HG02943 (cell line): ENCODE measurements around the gene WDFY4.

ENCODE experiments used
- ATAC-seq: cut with Tn5 transposase; IDR thresholded peaks from one replicate; pipeline ENCODE4 v1.9.1; 2021; ENCODE audit warnings: mild to moderate bottlenecking, low read depth, moderate library complexity; ENCODE audit not compliant: unreplicated experiment

The WDFY4 gene

DNA sequence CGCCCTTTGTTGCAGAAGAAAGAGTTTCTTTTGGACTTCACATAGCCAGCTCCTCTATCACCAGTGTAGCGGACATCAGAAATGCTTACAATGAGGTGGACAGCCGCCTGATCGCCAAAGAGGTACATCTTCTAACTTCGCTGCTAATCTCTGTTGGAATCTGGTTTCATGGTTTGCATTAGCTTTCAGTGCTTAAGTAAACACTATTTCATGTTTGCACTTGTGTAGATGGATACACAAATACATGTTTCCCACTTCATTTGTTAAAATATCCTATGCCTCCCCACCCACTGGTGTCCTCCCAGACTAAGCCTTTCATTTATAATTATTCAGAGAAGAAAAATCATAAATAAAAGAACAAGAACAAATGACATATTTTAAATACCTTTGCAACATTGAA, 103.9 kb downstream of the WDFY4 start:
- ATAC-seq: no peak

DNA sequence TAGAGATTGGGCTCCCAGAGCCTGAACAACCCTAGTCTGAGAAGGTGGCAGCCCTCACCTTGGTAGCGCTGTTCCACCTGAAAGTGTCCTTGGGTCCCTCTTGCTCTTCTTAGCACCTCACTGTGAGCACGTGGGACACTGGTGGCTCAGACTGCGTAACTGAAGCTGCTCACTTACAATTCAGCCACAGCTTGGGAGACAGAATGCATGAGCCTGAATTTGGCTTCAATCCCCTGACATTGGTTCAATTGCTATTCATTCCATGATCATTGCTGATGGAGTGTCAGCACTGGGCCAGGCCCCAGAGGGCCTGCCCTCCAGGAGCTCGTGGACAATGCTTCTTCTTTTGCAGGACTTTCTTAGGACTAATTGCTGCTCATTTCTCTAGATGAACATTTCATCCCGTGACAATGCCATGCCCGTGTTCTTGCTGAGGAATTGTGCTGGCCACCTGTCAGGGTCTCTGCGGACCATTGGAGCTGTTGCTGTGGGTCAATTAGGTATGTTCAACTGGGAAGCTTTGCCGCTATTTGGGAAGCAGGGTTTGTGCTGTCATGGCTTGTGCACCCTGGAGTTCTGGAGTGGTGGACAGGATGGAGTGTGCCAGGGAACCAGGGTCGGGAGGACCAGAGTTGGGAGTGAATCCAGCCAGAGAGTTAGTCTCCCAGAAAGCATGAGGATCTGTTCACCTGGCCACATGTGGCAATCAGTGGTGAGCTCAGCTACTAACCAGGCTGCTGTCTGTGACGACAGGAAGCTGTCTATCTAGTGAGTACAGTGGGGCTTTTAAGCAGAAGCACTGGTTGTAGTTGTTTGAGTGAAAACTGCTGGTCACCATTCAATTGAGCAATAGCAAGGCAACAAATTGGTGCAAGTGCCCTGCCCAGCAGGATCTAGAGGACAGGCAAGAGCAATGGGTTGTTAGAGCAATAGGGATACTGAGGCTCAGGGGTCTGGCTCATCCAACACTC, 105.1 kb downstream of the WDFY4 start:
- no peak for ATAC-seq

DNA sequence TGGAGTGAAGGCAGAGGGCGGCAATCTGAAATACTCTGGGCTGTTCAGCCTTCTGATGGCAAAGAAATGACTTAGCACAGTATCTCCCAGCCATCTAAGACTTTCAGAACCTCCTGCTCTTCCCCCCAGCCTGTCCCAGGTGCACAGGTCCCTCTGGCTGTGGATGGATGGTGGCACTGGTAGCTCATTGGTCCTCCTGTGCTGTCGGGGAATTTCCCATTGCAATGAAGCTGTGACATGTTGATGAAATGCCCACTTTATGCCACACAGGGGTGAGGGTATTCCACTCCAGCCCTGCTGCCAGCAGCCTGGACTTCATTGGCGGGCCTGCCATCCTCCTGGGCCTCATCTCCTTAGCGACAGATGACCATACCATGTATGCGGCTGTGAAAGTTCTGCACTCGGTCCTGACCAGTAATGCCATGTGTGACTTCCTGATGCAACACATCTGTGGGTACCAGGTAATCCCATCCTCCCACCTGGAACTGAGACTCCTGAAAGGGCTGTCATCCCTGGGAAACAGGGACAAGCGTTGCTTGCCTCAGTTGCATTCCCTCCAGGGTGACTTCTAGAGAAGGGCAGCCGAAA, 105.9 kb downstream of the WDFY4 start:
- ATAC-seq: no peak

DNA sequence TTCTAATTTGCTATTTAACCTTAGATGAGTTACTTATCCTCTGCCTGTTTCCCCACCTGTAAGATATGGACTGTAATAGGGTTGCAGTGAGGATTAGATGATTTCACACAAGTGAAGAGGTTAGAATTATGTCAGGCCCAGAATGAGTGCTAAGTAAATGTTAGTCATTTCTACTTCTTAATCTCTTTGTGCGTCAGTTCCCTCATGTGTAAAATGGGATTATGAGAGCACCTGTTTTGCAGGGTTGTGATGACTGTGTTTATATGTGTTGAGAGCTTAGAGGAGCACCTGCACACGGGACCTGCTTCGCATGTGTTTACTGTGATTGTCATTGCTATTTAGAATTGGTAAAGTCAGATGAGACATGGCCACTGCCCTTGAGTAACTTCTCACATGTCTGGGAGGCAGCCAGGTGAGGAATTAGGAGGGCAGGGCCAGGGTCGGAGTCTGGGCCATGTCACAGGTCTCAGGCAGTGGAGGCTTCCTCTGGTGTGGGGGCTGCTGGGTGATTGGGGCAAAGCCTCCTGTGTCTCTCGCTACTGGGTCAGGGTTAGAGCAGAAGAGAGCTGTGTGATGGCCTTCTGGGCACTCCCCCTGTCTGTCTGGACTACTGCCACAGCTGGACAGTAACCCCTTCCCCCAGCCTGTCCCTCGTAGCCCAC, 106.7 kb downstream of the WDFY4 start:
- no peak for ATAC-seq

DNA sequence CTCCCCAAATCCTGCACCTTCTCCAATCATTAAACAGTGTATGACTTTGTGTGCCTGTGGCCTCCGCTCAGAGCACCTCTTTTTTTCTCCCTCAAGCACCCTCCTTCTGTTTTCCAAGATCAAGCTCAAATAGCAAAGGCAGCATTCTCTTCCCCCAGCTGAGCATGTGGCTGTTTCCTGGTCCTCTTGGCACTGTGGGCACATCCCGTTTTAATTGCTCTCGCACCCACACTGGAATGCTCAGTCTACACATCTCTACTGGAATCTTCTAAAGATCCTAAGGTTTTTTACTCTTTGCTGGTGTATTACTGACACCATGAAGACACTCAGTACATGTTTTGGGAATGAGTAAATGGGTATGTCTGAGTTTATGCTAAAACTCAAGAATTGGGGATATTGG, 107.4 kb downstream of the WDFY4 start:
- no peak for ATAC-seq

DNA sequence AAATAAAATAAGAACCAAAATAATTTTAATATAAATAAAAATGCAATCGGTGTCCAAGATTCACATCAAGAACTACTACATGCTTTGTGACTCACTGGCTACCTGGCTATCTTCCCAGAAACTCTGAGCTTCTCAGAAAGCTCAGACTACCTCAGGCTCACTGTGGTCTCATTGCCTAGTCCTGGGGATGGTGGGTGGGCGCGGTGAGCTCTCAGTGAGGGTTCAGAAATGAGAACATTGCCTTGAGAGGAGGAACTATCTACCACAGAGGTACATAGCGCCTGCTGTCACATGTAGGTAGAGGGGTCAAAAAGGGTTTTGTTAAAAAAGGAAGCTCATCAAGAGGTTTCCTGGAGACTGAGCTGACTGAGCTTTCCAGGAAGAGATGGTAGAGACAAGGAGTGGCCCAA, 108.0 kb downstream of the WDFY4 start:
- ATAC-seq: no peak

DNA sequence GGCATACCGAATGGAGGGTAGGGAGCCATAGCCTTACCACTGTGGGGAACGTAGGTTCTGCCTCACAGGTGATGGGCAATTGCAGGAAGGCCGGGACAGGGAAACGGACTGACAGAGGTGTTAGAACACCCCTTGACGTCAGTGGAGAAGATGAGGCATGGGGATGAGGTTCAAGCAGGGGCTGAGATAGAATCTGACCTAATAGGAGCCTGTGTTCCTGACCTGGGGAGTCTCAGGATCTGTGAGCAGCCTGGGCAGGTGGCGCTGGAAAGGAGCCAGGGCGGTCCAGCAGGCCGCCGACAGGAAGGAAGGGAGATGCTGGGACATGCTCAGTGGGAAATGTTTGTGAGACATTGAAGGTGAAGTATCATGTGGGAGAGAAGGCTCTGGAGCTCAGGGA, 109.4 kb downstream of the WDFY4 start:
- ATAC-seq: no peak

DNA sequence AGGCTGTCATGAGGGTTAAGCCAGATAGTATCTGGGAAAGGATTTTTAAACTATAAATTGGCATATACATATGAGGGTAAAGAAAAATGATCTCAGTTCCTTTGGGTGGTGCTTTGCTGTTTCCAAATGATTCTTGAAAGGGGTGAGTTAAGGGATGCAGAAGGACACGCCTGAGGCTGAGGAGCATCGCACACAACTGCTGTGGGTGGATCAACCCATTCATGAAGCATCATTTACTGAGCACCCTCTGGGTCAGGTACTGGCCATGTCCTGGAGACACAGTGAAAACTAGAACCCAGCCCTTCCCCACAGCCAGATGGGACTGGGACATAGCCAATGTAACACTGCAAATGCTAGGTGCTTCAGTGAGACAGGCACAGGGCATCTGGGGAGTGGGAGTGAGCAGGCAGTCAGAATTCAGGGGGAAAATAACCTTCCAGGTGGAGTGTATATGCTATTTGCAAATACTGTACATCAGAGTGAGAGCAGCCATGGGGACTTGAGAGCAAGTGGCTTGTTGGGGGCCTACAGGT, 112.1 kb downstream of the WDFY4 start:
- ATAC-seq: no peak

DNA sequence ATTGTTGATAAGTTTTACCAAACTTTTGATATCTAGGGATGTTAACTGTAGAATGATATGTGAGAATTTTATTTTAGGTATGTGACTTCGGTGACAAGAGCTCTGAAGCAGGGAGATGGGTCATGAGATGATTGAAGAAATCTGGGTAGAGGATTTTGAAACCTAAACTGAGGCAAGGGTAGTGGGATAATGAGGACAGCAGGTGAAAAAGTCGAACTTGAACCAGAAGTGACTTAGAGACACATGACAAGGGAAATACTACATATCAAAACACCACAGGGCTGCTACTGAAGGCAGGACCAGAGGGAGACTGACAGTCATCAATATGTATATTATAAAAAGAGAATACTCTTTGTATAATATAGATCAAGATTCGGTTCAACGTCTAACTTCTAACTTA, 113.2 kb downstream of the WDFY4 start:
- ATAC-seq: no peak

DNA sequence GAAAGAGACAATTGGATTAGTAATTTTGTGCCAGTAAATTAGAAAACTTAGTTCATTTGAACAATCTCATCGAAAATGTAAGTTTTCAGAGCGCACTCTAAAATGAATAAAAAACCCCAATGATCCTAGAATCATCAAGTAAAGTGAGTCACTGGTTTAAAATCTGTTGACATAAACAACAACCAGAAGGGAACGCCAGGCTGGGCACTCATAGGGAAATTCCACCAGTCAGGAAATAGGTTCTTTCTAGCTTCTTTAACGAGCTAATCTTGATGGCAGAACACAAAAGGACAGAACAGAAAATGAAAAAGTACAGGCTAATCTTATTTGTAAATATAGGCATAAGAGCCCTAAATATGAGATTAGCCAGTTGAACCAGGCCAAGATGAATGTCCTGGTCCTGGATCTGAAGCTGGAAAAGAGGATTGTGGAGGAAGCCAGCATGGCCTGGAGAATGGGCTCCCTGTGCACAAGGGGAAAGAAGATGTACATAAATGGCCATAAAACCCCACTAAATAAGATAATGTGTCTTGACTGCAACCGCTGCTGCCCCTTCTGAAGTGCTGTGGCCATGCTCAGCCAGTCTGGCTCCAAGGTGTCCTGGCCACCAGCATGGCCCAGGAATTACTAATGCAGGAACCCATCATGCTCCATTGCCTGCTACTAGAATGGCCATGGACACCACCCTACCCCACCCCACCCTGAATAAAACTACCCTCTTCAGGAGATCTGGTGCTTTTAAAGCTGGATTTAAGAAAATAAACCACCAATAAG, 114.0 kb downstream of the WDFY4 start:
- ATAC-seq: no peak

DNA sequence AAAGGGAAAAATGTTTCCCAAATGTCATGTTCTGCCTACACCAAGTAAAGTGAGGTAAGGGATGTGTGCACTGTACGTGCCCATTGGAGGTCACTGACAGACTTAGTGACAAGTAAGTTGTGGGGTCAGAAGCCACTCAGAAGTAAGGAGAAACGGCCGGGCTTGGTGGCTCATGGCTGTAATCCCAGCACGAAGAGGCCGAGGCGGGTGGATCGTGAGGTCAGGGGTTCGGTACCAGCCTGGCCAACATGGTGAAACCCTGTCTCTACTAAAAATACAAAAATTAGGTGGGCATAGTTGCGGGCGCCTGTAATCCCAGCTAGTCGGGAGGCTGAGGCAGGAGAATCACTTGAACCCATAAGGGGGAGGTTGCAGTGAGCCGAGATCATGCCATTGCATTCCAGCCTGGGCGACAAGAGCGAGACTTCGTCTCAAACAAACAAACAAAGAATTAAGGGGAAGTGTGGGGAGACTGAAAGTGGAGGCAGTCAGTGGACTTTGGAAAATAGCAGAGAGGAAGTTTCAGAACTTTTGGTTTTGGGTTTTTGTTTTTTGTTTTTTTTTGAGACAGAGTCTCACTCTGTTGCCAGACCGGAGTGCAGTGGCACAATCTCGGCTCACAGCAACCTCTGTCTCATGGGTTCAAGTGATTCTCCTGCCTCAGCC, 114.8 kb downstream of the WDFY4 start:
- no peak for ATAC-seq

DNA sequence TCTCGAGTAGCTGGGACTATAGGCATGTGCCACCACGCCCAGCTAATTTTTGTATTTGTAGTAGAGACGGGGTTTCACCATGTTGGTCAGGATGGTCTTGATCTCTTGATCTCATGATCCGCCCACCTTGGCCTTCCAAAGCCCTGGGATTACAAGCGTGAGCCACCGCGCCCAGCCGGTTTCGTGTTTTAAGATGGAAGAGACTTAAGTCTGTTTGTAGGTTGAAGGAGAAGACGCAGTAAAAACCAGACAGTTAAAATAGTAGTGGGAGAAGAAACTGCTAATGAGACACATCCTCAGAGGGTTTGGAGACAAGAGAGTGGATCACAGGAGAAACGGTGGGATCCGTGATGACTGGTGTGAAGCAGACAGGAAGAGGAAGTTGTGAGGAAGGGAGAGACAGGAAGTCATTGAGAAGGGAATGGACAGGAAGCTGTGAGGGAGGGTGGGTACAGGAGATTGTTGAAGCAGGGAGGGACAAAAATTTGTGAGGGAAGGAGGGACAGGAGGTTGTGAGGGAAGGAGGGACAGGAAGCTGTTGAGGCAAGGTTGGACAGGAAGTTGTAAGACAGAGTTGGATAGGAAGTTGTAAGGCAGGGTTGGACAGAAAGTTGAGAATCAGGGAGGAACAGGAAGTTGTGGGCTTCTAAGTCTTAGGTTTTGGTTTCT, 115.5 kb downstream of the WDFY4 start:
- ATAC-seq: no peak

DNA sequence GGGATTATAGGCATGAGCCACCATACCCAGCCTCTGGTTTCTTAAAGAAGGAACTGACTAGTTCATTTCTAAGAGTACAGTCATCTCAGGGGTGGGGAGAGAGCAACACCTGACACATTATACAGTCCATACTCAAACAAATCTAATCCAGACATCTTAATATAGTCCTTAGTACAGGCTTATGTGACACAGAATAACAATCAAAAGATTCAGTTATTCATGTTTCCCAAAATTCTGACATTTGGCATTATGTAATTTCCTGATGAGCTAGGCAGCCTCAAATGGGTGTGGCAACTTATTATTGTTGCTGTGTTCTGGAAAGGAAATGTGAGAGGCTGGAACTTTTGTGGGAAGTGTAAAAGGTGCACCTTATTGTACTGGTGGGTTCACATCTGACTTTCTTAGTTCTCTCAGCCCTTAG, 116.3 kb downstream of the WDFY4 start:
- ATAC-seq: no peak

DNA sequence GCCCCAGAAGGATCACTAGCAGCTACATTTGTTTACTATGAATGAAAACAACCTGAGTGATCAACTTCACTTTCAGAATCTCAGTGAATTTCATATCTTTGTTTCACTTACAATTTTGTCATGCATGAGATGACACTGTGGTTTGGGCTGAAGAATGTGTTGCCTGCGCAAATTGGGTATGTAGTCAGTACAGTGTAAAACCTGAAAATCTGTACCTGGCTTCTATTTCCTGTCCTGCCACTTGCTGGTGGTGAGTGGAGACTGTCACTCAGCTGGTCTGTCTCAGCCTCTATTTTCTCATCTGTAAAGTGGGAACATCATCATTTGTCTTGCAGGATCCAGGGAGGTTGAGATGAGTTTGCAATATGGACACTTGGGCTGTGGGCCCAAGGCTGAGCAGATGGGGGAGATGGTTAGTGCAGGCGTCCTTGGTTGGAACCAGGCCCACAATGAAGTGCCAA, 118.0 kb downstream of the WDFY4 start:
- ATAC-seq: peak; percentile 93

DNA sequence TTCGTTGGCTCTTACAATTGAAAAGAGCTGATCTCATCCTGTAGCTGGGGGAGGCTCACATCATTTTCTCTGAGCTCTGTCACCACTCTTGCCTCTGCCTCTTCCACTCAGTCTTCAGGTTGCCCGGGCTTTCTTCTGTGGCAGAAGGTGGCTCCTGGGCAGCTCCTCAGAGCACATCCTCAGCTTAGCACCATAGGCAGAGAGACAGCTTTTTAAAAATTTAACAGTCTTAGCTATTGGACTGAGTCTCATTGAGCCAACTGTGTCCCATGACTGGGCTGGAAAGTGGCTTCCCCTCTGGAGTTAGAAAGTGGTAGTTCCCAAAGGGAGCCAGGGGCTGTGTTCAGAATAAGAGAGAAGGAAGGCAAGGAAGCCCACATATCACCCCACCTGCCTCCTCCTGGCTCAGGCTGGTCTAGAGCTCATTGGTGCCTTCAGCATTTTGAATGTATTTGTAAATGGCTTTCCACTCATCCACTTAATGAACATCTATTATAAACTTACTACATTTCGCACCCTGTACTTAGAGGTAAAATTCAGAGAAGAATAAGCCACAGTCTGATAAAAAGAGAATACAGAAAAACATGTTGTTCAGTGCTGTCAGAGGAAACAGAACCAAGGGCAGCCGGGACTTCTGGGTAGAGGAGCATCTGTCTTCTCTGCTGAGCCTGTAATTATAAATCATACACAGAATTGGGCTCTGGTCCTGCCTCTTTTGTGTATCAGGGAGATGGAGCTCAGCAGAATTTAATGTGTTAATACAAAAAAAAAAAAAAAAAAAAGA, 119.3 kb downstream of the WDFY4 start:
- no peak for ATAC-seq

DNA sequence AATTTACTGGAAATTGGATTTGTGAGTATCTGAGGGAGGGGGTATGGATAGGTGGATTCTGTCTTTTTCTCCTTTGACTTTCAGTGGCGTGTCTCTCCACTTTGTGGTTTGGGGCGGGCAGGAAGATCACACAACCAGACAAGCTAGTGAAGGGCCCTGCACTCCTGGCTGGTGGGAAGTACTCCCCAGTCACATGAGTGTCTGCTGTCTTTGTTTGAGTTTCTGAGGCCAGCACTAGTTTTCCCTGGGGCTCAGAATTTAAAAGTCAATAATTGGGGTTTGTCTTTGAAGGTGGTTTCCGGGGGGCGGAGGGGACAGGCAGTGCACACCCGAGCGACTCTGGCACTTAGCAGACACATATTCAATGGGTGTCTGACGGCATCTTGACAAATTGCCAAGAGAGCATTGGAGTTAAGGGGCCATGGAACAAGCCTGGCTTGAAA, 120.1 kb downstream of the WDFY4 start:
- no peak for ATAC-seq

DNA sequence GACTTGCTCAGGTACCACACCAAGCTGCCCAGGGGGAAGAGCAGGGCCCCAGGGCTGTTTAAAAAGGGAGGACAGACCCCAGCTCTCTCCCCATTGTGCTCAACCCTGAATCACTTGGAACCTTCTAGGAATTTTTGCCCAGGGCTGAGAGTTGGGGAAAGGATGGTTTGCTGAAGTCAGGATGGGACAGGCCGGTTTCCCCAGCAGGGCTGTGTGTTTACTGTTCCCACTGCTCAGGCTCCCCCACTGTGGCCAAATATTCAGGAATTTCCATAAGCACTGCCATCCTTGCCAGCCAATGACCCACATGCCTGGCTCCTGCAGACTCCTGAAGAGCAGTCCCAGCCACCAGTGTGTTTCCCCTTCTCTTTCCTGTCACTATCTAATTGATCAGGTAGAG, 120.7 kb downstream of the WDFY4 start:
- no peak for ATAC-seq

DNA sequence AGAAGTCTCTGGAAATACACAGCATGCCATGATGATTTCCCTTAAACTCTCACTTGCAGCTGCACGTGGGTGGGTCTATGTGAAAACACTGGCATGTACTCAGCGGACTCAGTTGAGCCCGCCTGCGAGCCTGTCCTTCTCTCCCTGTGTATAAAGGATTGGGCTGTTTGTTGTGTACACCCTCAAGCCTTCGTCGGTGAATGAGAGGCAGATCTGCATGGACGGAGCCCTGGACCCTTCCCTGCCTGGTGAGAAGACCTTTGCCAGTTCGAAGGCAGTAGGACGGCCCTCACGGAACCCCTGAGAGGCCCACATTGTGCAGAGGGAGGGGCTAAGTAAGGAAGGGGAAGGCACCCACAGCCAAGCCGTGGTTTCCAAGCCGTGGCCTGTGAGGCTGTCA, 121.2 kb downstream of the WDFY4 start:
- no peak for ATAC-seq
